Loucy (cell line): Measurements from ENCODE around the gene KXD1.

Experiments
- CTCF ChIP-seq: fragments of 200-600 bp; sonication (generic); conservative IDR thresholded peaks from 2 replicates; pipeline ENCODE4 v1.5.1; 2014; ENCODE audit warnings: mild to moderate bottlenecking, antibody characterized with exemption, low read length
- EZH2phosphoT487 ChIP-seq: fragments of 200-600 bp; IDR thresholded peaks from 2 replicates; pipeline ENCODE4 v1.6.1; 2018; ENCODE audit warnings: antibody characterized with exemption, mild to moderate bottlenecking, moderate library complexity, borderline replicate concordance

GRCh38 chr19:18574691-18575291 lies 17.1 kb downstream of the KXD1 start:
- no peak for TF ChIP-seq CTCF
- no peak for TF ChIP-seq EZH2phosphoT487
